GM10248 (cell line): ENCODE results near the gene PRDM16.

ENCODE experiments used
- CTCF ChIA-PET: fragments of 300-600 bp; sonication (Branson Sonifier 250); formaldehyde crosslinking; extraction: SDS; loops from one replicate; lab custom pipeline; 2021; ENCODE audit warnings: antibody characterized with exemption; lab: Yijun Ruan, JAX
- POLR2A ChIA-PET: fragments of 350-650 bp; sonication (Branson Sonifier 250); formaldehyde crosslinking; extraction: SDS; loops from one replicate; lab custom pipeline; 2020; ENCODE audit warnings: antibody characterized with exemption; lab: Yijun Ruan, JAX
- DNase-seq: peaks from one replicate; pipeline ENCODE4 v3.0.0; 2012; ENCODE audit errors: extremely low spot score
- CTCF ChIP-seq: IDR thresholded peaks from 2 replicates; pipeline ENCODE4 v1.5.1; 2012; ENCODE audit warnings: mild to moderate bottlenecking, low read depth; ENCODE audit errors: extremely low read depth, missing control alignments, control extremely low read depth

The PRDM16 gene

GRCh38 chr1:3173381-3173980, 104.5 kb downstream of the PRDM16 start:
- CTCF ChIA-PET, result no interaction called here
- no peak for TF ChIP-seq CTCF
- DNase-seq, result no peak
- POLR2A ChIA-PET, result no interaction called here

- no peak for TF ChIP-seq CTCF
- POLR2A ChIA-PET, result no interaction called here
- CTCF ChIA-PET, result no interaction called here
- no peak for DNase-seq
These were observed 105.7 kb downstream of the PRDM16 start for GRCh38 chr1:3174487-3175247.

- CTCF ChIA-PET, result no interaction called here
These were observed 106.5 kb downstream of the PRDM16 start for GRCh38 chr1:3175486-3175885.

GRCh38 chr1:3176028-3176427, 107.0 kb downstream of the PRDM16 start:
- CTCF ChIA-PET, result no interaction called here
- TF ChIP-seq CTCF, result no peak
- no peak for DNase-seq
- POLR2A ChIA-PET, result no interaction called here

More at GRCh38 chr1:3175486-3175885, 106.5 kb downstream of the PRDM16 start:
- no peak for DNase-seq
- POLR2A ChIA-PET, result no interaction called here
- TF ChIP-seq CTCF, result no peak

GRCh38 chr1:3176820-3177219, 107.8 kb downstream of the PRDM16 start:
- ChIA-PET POLR2A (no interaction called here), CTCF (no interaction called here)
- no peak for DNase-seq
- no peak for TF ChIP-seq CTCF

- POLR2A ChIA-PET, result no interaction called here
- CTCF ChIA-PET, result no interaction called here
- DNase-seq, result no peak
- no peak for TF ChIP-seq CTCF
These were observed 109.3 kb downstream of the PRDM16 start for GRCh38 chr1:3178279-3178678.

- no peak for DNase-seq
- POLR2A ChIA-PET, result no interaction called here
- TF ChIP-seq CTCF, result no peak
- CTCF ChIA-PET, result no interaction called here
These were observed 110.5 kb downstream of the PRDM16 start for GRCh38 chr1:3179471-3179870.
